HG02798 (cell line): ENCODE results near the gene UBC.

ENCODE experiments used
- ATAC-seq: cut with Tn5 transposase; IDR thresholded peaks from one replicate; pipeline ENCODE4 v1.9.1; 2021; ENCODE audit warnings: mild to moderate bottlenecking; ENCODE audit not compliant: unreplicated experiment, poor library complexity

The UBC gene

GRCh38 chr12:124914392-124915238 is at the start of gene UBC:
UBC (minus strand) TSS chr12:124914650; CDS start chr12:124913771, 879 bp downstream.
- peak; percentile 43 for ATAC-seq

GRCh38 chr12:124963211-124963610 is 48.8 kb upstream of the UBC start:
- no peak for ATAC-seq

- ATAC-seq = no peak
Measured at GRCh38 chr12:124961055-124961454, 46.6 kb upstream of the UBC start.

GRCh38 chr12:124956571-124956970 is 42.1 kb upstream of the UBC start:
- no peak for ATAC-seq

GRCh38 chr12:124954771-124955170 is 40.3 kb upstream of the UBC start:
- no peak for ATAC-seq

DNA sequence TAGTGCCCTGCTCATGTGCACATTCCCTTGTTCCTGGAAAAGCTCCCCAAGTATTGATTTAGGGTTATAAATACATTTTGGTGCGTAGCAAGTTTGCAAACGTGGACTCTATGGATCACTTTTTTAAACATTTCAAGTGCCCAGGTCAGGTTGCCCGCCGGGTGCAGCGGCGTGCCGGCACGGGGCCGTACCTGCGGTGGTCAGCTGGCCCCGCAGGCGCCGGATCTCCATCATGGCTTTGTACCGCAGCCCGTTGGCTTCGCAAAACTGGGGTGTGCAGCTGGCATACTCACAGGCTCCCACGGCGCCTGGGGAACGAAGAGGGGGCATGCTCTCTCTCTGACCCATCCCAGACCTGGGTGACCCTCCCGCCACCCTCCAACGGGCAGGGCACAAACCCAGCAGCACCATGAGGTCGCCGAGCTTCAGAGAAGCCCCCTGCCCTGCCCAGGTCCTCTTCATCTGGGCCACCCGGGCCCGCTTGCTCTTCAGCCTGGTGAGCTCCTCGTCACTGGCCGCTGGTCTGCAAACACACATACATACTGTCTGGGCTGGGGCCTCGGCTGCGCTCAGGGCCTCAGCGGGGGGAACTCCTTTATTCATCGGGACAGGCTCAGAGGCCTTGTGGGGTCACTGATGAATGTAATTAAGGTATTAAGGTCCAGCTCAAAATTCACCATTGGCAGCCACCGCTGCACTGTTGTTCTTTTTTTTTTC is 39.4 kb upstream of the UBC start:
- no peak for ATAC-seq

GRCh38 chr12:124952801-124953200 is 38.4 kb upstream of the UBC start:
- ATAC-seq = no peak

- ATAC-seq = no peak
Measured at GRCh38 chr12:124952295-124952694, 37.8 kb upstream of the UBC start.

DNA sequence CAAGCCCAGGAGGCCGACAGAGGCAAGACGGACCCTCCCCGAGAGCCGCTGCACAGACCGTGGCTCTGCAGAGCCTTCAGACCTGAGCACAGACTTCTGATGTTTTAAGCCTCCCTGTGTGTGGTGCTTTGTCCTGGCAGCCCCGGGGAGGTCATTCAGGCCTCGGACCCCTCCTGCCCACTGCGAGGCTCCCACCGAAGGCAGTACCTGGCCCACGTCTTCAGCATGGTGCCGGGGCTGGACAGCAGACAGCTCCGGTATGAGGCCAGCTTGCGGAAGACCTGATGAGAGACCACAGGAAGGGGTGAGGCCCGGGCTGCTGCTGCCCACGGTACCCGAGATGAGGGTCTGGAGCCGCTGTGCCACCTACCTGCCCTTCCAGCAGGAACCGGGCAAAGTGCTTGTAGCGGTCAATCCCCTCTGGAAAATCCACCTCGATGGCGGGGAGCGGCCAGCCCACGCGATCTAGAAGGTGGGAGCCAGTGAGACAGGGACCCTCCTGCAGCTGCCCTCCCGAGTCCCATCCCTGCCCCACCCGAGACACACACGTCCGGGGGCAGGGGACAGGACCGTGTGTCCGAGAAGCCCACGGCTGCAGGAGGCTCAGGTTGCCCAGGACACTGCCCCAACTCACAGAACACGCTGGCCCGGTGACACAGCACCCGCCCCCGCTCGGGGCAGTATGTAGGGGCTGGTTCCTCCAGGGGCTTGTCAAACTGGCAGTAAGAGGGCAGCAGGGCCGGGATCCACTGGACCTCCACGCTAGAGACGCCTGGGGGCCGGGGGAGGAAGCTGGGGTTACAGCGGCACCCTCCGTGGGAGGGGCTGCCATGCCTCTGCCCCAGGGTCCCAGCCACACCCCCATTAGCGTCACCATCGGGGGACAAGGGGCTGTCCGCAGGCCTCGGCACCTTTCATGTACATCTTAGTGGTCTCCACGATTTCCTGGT is 35.6 kb upstream of the UBC start:
- ATAC-seq = no peak

- ATAC-seq = no peak
Measured at GRCh38 chr12:124949066-124949465, 34.6 kb upstream of the UBC start.

GRCh38 chr12:124947561-124948398 is 33.3 kb upstream of the UBC start:
- no peak for ATAC-seq

- no peak for ATAC-seq
Measured at GRCh38 chr12:124947013-124947412, 32.6 kb upstream of the UBC start.

GRCh38 chr12:124946447-124946793 is 32.0 kb upstream of the UBC start:
- no peak for ATAC-seq

- no peak for ATAC-seq
Measured at GRCh38 chr12:124941170-124941527, 26.7 kb upstream of the UBC start.

- peak; percentile 43 for ATAC-seq
Measured at GRCh38 chr12:124940393-124941169, 26.1 kb upstream of the UBC start.

GRCh38 chr12:124940143-124940392 is 25.6 kb upstream of the UBC start:
- ATAC-seq = peak; percentile 42

DNA sequence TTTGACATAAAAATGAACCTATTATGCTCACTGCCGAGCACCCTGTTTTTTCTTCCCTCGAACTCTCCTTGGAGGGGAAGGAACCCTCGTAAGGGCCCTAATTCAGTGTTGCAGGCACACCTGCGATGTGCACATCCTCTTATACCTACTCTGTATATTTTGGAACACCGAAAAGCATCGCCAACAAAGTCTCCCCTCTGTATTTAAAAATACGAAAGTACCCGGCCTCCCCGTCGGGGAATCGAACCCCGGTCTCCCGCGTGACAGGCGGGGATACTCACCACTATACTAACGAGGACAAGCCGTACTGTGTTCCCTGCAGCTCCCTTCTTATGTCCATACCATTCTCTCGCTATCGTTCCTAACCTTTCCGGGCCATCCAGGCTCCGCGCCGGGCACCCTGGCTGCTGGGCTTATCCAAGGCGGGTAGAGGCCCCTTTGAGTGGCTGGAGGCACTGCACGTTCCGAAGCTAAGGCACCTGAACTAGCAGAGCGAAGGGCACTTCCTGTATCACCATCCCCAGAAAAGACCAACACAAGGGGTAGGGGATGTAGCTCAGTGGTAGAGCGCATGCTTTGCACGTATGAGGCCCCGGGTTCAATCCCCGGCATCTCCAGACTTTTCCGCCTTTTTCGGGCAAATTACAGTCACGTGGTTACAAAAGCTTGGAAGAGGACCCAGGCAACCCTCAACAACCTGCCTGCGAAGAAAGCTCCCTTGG is 25.1 kb upstream of the UBC start:
- peak; percentile 69 for ATAC-seq

DNA sequence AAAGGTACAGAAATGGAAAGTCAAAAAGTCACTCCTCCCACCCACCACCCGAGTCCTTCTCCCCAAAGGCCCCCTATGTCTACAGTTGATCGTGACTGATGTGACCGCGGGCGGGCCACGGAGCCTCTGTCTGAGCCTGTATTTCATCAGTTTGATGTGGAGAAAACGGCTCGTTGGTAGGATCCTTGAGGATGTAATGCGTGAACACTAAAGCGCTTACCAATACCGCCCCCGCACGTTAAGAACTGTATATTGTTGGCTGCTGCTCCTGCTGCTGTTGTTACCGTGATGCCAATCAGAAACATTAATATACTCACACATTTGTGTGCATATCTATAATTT is 24.6 kb upstream of the UBC start:
- ATAC-seq = peak; percentile 34

DNA sequence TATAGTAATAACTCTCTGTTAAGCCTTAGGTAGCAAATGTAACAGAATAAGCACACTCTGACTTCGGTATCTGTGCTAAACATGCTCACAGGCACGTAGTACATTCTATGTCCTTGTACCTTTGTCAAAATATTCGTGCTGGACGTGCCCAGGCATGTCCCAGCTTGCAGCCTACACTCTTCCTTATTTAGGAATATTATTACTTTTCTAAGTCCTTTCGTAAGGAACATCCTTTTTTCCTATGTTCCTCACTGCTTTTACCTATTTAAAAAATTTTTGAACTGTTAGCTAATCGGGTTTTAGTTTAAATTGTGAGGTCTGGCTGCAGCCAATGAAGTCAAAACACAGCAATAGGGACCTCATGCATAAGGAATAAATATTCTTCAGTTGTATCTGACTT is 24.1 kb upstream of the UBC start:
- ATAC-seq = no peak
